Mammary epithelial cell (primary cell): ENCODE results near the gene SRSF10.

Source experiments
- EZH2 ChIP-seq: IDR thresholded peaks from 2 replicates; pipeline ENCODE4 v1.6.1; 2012; ENCODE audit warnings: low read length, inconsistent platforms, borderline replicate concordance
- TF ChIP-seq, protein P1 (sequence below), 2 donors: IDR thresholded peaks in 1 of 2; conservative IDR thresholded peaks in 1 of 2; 2 replicates each; pipeline ENCODE4 v1.5.1; 2011 to 2012; ENCODE audit warnings: inconsistent platforms in 2 of 2, low read length in 2 of 2, mild to moderate bottlenecking in 2 of 2, control low read depth in 1 of 2, low read depth in 1 of 2; ENCODE audit not compliant: insufficient read depth in 1 of 2; ENCODE audit errors: extremely low read depth in 1 of 2

DNA sequence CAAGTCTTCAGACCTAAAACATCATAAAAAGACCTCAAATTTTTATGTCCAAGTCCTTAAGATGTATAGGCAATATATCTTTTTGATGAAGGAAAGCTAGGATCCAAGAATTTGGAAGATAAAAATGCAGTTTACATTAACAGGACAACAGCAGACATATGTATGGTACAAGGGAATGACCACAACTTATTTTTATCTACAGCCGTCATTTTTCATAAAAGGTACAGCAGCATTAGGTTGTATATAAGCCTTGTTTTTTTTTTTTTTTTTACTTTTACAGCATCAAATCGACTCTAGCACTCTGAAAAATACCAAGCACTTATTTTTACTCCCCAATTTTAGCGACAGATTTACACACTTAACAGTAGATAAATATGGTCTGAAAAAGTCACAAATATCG, 1.3 kb downstream of the SRSF10 start:
- TF ChIP-seq, protein P1, sequence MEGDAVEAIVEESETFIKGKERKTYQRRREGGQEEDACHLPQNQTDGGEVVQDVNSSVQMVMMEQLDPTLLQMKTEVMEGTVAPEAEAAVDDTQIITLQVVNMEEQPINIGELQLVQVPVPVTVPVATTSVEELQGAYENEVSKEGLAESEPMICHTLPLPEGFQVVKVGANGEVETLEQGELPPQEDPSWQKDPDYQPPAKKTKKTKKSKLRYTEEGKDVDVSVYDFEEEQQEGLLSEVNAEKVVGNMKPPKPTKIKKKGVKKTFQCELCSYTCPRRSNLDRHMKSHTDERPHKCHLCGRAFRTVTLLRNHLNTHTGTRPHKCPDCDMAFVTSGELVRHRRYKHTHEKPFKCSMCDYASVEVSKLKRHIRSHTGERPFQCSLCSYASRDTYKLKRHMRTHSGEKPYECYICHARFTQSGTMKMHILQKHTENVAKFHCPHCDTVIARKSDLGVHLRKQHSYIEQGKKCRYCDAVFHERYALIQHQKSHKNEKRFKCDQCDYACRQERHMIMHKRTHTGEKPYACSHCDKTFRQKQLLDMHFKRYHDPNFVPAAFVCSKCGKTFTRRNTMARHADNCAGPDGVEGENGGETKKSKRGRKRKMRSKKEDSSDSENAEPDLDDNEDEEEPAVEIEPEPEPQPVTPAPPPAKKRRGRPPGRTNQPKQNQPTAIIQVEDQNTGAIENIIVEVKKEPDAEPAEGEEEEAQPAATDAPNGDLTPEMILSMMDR (conservative IDR thresholded peaks at IDR 0.05 in 1 of 2, IDR thresholded peaks at IDR 0.05 in 1 of 2; ENCODE audit: extremely low read depth in 1 of 2, insufficient read depth in 1 of 2, low read depth in 1 of 2, low read length in 2 of 2): no peak
- no peak for TF ChIP-seq EZH2
